Measurements from ENCODE around the gene RABGGTB. TPM values are rescaled to one million over a fixed set of nuclear protein-coding genes. Genes with fewer than 3 reads are reported as not detected.

Gene RABGGTB
- total and polyA plus RNA-seq, 9 of the 15 experiments (the other 6 are each of a cell fraction or from before 2014, with no cell fraction given), result 148 to 354 (median 206) TPM

DNA sequence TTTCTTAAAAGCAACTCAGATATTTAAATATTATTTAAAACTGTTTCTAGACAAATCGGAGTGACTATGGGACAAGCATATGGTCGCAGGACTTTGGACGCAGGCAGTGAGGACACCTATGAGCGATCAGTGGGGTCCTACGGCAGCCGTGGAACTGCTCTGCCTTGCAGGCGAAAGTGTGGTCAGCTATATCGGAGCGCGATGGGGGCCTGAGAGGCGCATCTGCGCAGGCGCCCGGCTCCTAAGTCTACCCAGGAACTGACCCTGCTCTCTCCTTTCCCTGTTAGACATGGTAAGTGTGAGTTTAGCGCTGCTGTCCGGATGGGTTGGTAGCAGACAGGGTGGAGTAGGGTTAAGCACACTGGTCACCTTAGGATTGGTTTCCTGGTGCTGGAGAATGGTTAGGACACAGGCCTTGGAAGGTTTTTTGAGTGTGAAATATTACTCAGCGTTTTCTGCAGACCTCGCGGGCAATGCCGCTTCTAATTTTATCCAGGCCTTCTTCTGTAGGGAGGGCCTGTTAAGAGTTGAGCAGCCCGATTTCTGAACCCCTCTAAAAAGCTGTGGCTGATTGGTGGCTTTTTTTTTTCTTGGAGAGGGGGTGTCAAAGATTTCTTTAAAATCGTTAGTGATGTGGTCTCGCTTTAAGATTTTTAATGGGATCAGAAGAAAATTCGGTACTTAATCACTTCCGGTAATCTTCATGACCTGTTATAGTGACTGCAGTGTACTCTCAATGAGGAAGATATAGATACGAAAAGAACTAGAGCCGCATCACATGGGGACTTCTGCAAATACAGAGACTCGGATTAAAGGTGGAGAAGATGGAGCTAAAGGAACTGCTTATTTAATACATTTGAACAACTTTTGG, at the start of gene RABGGTB (continued):
- TF ChIP-seq HDAC6 (IDR thresholded peaks at IDR 0.05; ENCODE audit: low read depth, low read length), result no peak
- TF ChIP-seq, protein P1, sequence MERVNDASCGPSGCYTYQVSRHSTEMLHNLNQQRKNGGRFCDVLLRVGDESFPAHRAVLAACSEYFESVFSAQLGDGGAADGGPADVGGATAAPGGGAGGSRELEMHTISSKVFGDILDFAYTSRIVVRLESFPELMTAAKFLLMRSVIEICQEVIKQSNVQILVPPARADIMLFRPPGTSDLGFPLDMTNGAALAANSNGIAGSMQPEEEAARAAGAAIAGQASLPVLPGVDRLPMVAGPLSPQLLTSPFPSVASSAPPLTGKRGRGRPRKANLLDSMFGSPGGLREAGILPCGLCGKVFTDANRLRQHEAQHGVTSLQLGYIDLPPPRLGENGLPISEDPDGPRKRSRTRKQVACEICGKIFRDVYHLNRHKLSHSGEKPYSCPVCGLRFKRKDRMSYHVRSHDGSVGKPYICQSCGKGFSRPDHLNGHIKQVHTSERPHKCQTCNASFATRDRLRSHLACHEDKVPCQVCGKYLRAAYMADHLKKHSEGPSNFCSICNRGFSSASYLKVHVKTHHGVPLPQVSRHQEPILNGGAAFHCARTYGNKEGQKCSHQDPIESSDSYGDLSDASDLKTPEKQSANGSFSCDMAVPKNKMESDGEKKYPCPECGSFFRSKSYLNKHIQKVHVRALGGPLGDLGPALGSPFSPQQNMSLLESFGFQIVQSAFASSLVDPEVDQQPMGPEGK (CRISPR knock-in tag; IDR thresholded peaks at IDR 0.05; ENCODE audit: borderline replicate concordance), result no peak
- peak; percentile 70 for TF ChIP-seq ZFX (CRISPR knock-in tag; IDR thresholded peaks at IDR 0.05)
- no peak for TF ChIP-seq ZNF124 (CRISPR knock-in tag; IDR thresholded peaks at IDR 0.05)
- 0 out of 4 replicates have a peak, but pooled peaks of 1 of the 2 experiments have one; percentile 54 for TF ChIP-seq RCOR1 (IDR thresholded peaks at IDR 0.05; ENCODE audit: borderline replicate concordance in 1 of 2, low read depth in 2 of 2, low read length in 2 of 2)
- TF ChIP-seq, protein P2, sequence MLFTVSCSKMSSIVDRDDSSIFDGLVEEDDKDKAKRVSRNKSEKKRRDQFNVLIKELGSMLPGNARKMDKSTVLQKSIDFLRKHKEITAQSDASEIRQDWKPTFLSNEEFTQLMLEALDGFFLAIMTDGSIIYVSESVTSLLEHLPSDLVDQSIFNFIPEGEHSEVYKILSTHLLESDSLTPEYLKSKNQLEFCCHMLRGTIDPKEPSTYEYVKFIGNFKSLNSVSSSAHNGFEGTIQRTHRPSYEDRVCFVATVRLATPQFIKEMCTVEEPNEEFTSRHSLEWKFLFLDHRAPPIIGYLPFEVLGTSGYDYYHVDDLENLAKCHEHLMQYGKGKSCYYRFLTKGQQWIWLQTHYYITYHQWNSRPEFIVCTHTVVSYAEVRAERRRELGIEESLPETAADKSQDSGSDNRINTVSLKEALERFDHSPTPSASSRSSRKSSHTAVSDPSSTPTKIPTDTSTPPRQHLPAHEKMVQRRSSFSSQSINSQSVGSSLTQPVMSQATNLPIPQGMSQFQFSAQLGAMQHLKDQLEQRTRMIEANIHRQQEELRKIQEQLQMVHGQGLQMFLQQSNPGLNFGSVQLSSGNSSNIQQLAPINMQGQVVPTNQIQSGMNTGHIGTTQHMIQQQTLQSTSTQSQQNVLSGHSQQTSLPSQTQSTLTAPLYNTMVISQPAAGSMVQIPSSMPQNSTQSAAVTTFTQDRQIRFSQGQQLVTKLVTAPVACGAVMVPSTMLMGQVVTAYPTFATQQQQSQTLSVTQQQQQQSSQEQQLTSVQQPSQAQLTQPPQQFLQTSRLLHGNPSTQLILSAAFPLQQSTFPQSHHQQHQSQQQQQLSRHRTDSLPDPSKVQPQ (CRISPR knock-in tag; IDR thresholded peaks at IDR 0.05; ENCODE audit: borderline replicate concordance), result no peak
- TF ChIP-seq, protein P3, sequence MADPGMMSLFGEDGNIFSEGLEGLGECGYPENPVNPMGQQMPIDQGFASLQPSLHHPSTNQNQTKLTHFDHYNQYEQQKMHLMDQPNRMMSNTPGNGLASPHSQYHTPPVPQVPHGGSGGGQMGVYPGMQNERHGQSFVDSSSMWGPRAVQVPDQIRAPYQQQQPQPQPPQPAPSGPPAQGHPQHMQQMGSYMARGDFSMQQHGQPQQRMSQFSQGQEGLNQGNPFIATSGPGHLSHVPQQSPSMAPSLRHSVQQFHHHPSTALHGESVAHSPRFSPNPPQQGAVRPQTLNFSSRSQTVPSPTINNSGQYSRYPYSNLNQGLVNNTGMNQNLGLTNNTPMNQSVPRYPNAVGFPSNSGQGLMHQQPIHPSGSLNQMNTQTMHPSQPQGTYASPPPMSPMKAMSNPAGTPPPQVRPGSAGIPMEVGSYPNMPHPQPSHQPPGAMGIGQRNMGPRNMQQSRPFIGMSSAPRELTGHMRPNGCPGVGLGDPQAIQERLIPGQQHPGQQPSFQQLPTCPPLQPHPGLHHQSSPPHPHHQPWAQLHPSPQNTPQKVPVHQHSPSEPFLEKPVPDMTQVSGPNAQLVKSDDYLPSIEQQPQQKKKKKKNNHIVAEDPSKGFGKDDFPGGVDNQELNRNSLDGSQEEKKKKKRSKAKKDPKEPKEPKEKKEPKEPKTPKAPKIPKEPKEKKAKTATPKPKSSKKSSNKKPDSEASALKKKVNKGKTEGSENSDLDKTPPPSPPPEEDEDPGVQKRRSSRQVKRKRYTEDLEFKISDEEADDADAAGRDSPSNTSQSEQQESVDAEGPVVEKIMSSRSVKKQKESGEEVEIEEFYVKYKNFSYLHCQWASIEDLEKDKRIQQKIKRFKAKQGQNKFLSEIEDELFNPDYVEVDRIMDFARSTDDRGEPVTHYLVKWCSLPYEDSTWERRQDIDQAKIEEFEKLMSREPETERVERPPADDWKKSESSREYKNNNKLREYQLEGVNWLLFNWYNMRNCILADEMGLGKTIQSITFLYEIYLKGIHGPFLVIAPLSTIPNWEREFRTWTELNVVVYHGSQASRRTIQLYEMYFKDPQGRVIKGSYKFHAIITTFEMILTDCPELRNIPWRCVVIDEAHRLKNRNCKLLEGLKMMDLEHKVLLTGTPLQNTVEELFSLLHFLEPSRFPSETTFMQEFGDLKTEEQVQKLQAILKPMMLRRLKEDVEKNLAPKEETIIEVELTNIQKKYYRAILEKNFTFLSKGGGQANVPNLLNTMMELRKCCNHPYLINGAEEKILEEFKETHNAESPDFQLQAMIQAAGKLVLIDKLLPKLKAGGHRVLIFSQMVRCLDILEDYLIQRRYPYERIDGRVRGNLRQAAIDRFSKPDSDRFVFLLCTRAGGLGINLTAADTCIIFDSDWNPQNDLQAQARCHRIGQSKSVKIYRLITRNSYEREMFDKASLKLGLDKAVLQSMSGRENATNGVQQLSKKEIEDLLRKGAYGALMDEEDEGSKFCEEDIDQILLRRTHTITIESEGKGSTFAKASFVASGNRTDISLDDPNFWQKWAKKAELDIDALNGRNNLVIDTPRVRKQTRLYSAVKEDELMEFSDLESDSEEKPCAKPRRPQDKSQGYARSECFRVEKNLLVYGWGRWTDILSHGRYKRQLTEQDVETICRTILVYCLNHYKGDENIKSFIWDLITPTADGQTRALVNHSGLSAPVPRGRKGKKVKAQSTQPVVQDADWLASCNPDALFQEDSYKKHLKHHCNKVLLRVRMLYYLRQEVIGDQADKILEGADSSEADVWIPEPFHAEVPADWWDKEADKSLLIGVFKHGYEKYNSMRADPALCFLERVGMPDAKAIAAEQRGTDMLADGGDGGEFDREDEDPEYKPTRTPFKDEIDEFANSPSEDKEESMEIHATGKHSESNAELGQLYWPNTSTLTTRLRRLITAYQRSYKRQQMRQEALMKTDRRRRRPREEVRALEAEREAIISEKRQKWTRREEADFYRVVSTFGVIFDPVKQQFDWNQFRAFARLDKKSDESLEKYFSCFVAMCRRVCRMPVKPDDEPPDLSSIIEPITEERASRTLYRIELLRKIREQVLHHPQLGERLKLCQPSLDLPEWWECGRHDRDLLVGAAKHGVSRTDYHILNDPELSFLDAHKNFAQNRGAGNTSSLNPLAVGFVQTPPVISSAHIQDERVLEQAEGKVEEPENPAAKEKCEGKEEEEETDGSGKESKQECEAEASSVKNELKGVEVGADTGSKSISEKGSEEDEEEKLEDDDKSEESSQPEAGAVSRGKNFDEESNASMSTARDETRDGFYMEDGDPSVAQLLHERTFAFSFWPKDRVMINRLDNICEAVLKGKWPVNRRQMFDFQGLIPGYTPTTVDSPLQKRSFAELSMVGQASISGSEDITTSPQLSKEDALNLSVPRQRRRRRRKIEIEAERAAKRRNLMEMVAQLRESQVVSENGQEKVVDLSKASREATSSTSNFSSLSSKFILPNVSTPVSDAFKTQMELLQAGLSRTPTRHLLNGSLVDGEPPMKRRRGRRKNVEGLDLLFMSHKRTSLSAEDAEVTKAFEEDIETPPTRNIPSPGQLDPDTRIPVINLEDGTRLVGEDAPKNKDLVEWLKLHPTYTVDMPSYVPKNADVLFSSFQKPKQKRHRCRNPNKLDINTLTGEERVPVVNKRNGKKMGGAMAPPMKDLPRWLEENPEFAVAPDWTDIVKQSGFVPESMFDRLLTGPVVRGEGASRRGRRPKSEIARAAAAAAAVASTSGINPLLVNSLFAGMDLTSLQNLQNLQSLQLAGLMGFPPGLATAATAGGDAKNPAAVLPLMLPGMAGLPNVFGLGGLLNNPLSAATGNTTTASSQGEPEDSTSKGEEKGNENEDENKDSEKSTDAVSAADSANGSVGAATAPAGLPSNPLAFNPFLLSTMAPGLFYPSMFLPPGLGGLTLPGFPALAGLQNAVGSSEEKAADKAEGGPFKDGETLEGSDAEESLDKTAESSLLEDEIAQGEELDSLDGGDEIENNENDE (IDR thresholded peaks at IDR 0.05; ENCODE audit: low read depth, low read length), result no peak

All from K562 (cell line).